Tibial artery (tissue), 4 donors: ENCODE results near the gene ARHGEF26.

Source experiments
- DNase-seq, 2 donors: peaks; one replicate each; pipeline ENCODE4 v3.0.0-alpha.2; 2019
- H3K27ac ChIP-seq, 2 donors: fragments of 200-600 bp; sonication (generic) in 1 of 2; 1 replicate in 1 of 2; 2 replicates in 1 of 2; pipeline ENCODE4 v1.5.1; 2018 to 2019; ENCODE audit warnings: mild to moderate bottlenecking in 1 of 2
- H3K27me3 ChIP-seq, 2 donors: fragments of 200-600 bp; sonication (generic) in 1 of 2; one replicate each; pipeline versions ENCODE4 v1.5.1 to v1.6.0; 2016 to 2019
- H3K36me3 ChIP-seq, 3 donors: fragments of 200-600 bp; sonication (generic) in 2 of 3; one replicate each; pipeline ENCODE4 v1.5.1; 2016 to 2019; ENCODE audit warnings: mild to moderate bottlenecking in 2 of 3
- H3K4me1 ChIP-seq, 4 donors: fragments of 200-600 bp; sonication (generic) in 2 of 4; 1 replicate in 3 of 4; 2 replicates in 1 of 4; pipeline ENCODE4 v1.5.1; 2016 to 2019
- H3K4me3 ChIP-seq, 2 donors: fragments of 200-600 bp; sonication (generic) in 1 of 2; 1 replicate in 1 of 2; 2 replicates in 1 of 2; pipeline ENCODE4 v1.5.1; 2018 to 2019; ENCODE audit warnings: mild to moderate bottlenecking in 2 of 2
- H3K9me3 ChIP-seq, 3 donors: fragments of 200-600 bp; sonication (generic) in 1 of 3; one replicate each; pipeline ENCODE4 v1.5.1; 2016 to 2019
- intact Hi-C: fragments of 100-400 bp; cut with DNase I; formaldehyde crosslinking; loops from one replicate; pipeline ENCODE4 v1.15.0; 2023; ENCODE audit warnings: low total_unique reads
- TF ChIP-seq, protein P1 (sequence below), 2 experiments: fragments of 200-600 bp in 1 of 2; fragments of 450-650 bp in 1 of 2; IDR thresholded peaks; one replicate each; pipeline ENCODE4 v1.5.1; 2017 to 2019; ENCODE audit warnings: antibody characterized with exemption in 2 of 2, mild to moderate bottlenecking in 1 of 2, moderate library complexity in 1 of 2

Gene ARHGEF26

DNA sequence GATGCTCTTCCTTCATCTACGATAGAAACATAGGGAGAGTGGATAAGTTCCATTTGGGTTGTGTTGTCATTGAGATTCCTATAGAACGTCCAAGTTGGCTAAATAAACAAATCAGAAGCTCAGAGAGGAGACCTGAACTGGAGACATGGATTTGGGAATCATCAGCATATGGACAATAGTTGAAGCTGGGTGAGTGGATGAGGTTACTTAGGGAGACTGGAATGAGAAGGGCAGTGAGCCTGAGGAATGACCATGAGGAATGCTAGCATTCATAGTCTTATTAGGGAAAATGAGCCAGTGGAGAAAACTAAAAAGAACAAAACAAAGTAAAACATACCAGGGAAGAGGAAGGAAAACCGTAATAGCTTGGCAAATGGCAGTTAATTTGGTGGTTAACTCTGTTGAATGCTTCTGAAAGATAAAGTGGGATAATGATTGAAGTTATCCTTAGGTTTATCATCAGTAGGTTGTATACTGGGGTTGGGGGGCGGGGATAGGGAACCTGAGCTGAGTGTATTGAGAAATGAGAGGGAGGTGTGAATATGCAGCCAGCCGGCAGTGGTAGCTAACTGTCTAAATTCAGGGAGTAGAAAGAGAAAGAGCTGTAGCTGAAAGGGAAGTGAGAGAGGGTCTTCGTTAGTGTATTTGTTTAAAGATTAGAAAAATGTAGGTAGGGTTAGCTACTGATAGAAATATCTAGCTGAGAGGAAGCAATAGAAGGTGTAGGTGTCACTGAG, 74.6 kb downstream of the ARHGEF26 start:
- DNase-seq, result no peak
- TF ChIP-seq, protein P1, sequence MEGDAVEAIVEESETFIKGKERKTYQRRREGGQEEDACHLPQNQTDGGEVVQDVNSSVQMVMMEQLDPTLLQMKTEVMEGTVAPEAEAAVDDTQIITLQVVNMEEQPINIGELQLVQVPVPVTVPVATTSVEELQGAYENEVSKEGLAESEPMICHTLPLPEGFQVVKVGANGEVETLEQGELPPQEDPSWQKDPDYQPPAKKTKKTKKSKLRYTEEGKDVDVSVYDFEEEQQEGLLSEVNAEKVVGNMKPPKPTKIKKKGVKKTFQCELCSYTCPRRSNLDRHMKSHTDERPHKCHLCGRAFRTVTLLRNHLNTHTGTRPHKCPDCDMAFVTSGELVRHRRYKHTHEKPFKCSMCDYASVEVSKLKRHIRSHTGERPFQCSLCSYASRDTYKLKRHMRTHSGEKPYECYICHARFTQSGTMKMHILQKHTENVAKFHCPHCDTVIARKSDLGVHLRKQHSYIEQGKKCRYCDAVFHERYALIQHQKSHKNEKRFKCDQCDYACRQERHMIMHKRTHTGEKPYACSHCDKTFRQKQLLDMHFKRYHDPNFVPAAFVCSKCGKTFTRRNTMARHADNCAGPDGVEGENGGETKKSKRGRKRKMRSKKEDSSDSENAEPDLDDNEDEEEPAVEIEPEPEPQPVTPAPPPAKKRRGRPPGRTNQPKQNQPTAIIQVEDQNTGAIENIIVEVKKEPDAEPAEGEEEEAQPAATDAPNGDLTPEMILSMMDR (IDR thresholded peaks at IDR 0.05), result no peak
- Histone ChIP-seq H3K9me3 (no peaks in the 10 kb centered on the region), H3K27me3 (no peaks in the 10 kb centered on the region), H3K4me1 (no peaks in the 10 kb centered on the region), H3K4me3 (no peak overlapping the region), H3K36me3 (peaks cover 37 to 42% (median 42%) of the 10 kb centered on the region in 3 donors), H3K27ac (no peak overlapping the region)
- intact Hi-C loops, result no loop called here

DNA sequence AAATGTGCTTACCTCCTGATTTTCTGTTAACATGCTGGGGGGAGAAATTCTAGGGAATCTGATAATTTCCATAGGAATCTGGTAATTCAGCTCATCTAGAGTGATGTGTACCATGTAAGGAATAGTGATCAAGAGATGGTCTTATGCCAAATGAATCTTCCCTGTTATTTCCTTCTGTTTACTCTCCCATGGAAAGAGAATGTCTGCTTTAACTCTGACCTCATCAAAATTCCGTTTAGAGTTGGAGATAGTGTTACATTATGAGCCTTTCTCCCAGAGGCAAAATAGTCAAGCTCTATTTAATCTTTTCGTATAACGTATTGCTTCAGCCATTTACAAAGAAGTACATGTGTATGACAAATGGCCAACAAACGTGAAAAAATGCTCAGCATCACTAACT, 76.6 kb downstream of the ARHGEF26 start:
- Histone ChIP-seq H3K4me1 (no peaks in the 10 kb centered on the region), H3K9me3 (no peaks in the 10 kb centered on the region), H3K36me3 (peaks cover 35 to 42% (median 37%) of the 10 kb centered on the region in 3 donors), H3K4me3 (no peak overlapping the region), H3K27me3 (no peaks in the 10 kb centered on the region), H3K27ac (no peak overlapping the region)
- no peak for DNase-seq
- intact Hi-C loops, result no loop called here
- TF ChIP-seq, protein P1 (IDR thresholded peaks at IDR 0.05), result no peak

DNA sequence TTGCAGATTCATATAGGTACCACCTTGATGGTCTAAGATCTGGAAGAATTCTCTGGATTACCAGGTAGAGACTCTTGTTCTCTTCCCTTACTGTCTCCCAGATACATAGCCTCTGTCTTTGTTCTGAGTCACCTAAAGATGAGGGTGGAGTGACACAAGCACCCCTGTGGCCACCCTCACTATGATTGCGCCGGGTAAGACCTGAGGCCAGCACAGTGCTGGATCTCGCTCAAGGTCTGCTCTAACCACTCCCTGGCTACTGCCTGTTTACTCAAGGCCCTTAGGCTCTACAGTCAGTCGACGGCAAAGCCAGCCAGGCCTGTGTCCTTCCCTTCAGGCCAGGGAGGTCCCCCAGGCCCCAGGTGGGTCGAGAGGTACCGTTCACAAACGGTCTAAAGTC, 88.3 kb downstream of the ARHGEF26 start:
- peaks cover 0 to 14% (median 0%) of the 10 kb centered on the region in 3 donors for H3K9me3 ChIP-seq
- TF ChIP-seq, protein P1 (IDR thresholded peaks at IDR 0.05), result no peak

DNA sequence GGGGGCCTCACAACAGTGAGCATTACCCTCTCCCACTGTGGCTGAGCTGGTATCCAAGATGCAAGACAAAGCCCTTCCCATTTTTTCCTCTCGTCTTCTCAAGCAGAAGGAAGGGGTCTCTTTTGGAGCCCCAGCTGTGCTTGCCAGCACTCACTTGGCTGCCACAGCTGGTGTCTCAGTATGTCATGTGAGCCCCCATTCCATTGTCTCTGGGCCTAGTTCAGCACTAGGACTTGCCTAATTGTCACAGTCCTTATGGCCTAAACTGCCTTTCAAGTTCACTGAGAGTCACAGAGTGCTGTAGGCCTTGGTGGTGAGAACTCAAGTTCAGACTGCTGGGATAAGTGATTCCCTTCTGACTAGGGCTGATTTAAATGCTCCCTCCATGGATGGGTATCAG, 89.8 kb downstream of the ARHGEF26 start:
- DNase-seq, result no peak
- H3K36me3 ChIP-seq, result peaks cover 17 to 39% (median 37%) of the 10 kb centered on the region in 3 donors
- H3K9me3 ChIP-seq, result peaks cover 0 to 2% (median 0%) of the 10 kb centered on the region in 3 donors
- TF ChIP-seq, protein P1 (IDR thresholded peaks at IDR 0.05), result no peak
- H3K27ac ChIP-seq, result no peak overlapping the region
- no peaks in the 10 kb centered on the region for H3K4me1 ChIP-seq
- H3K27me3 ChIP-seq, result no peaks in the 10 kb centered on the region
- no peak overlapping the region for H3K4me3 ChIP-seq
- intact Hi-C loops, result no loop called here

More for the DNA sequence above, 88.3 kb downstream of the ARHGEF26 start:
- DNase-seq, result no peak
- Histone ChIP-seq H3K27ac (no peak overlapping the region), H3K36me3 (peaks cover 25 to 37% (median 27%) of the 10 kb centered on the region in 3 donors), H3K27me3 (no peaks in the 10 kb centered on the region), H3K4me1 (no peaks in the 10 kb centered on the region), H3K4me3 (no peak overlapping the region)
- intact Hi-C loops, result no loop called here

DNA sequence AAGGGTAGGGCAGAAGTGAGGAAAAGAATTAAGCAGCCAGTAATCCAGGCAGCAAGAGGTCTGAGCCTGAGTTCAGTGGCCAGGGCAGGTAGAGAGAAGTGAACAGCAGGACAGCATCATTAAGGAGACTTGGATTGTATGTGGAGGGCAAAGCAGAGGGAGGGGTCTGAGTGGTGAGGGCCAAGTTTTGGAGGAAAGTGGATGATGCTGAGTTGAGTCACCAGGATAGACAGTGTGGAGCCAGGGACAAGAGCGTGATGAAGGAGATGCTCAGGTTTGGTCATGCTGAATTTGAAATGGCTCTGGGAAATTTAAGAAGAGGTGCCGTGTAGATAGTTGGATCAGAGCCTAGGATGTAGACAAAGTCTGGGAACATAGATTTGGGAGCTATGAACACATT, 93.1 kb downstream of the ARHGEF26 start:
- no peaks in the 10 kb centered on the region for H3K27me3 ChIP-seq
- H3K27ac ChIP-seq, result no peak overlapping the region
- peaks cover 17 to 44% (median 44%) of the 10 kb centered on the region in 3 donors for H3K36me3 ChIP-seq
- no peak for DNase-seq
- H3K4me3 ChIP-seq, result no peak overlapping the region
- intact Hi-C loops, result no loop called here
- TF ChIP-seq, protein P1 (IDR thresholded peaks at IDR 0.05), result no peak
- no peaks in the 10 kb centered on the region for H3K9me3 ChIP-seq
- no peaks in the 10 kb centered on the region for H3K4me1 ChIP-seq
